ENCODE measurements around the gene TSHZ2.

The TSHZ2 gene

GRCh38 chr20:53223626-53224172 lies 251.5 kb downstream of the TSHZ2 start:
- no peak overlapping the region for H3K4me3 ChIP-seq (IDR thresholded peaks at IDR 0.05; ENCODE audit: insufficient read depth, low read depth, low read length)
- no peak overlapping the region for H3K4me2 ChIP-seq
- no peak overlapping the region for H3K9ac ChIP-seq
- H3K4me1 ChIP-seq (ENCODE audit: low read depth, poor library complexity, severe bottlenecking): peaks cover 39% of the 10 kb centered on the region
- no peaks in the 10 kb centered on the region for H3K27me3 ChIP-seq (ENCODE audit: insufficient read depth, low read depth)
- H3K36me3 ChIP-seq (ENCODE audit: insufficient read depth): no peaks in the 10 kb centered on the region
- no peak for TF ChIP-seq CTCF (conservative IDR thresholded peaks at IDR 0.05; ENCODE audit: low read depth, low read length)
- H3K79me2 ChIP-seq (ENCODE audit: insufficient read depth, low read depth): no peaks in the 10 kb centered on the region
- H3K27ac ChIP-seq: no peak overlapping the region
- no peak overlapping the region for H2AFZ ChIP-seq (ENCODE audit: low read depth)
- H4K20me1 ChIP-seq (ENCODE audit: insufficient read depth): no peaks in the 10 kb centered on the region

- no peaks in the 10 kb centered on the region for H3K79me2 ChIP-seq (ENCODE audit: insufficient read depth, low read depth)
- no peak overlapping the region for H2AFZ ChIP-seq (ENCODE audit: low read depth)
These were observed 252.7 kb downstream of the TSHZ2 start for GRCh38 chr20:53224851-53225250.

GRCh38 chr20:53226826-53227225 lies 254.7 kb downstream of the TSHZ2 start:
- Histone ChIP-seq H3K36me3 (ENCODE audit: insufficient read depth) (no peaks in the 10 kb centered on the region), H3K4me2 (peak overlapping the region; percentile 80), H3K4me3 (IDR thresholded peaks at IDR 0.05; ENCODE audit: insufficient read depth, low read depth, low read length) (no peak overlapping the region), H3K27ac (peak overlapping the region; percentile 47; the same call in 1 of the 2 replicates), H3K27me3 (ENCODE audit: insufficient read depth, low read depth) (no peaks in the 10 kb centered on the region), H3K9ac (peak overlapping the region; percentile 4; the same call in 1 of the 2 replicates), H4K20me1 (ENCODE audit: insufficient read depth) (no peaks in the 10 kb centered on the region), H3K4me1 (ENCODE audit: low read depth, poor library complexity, severe bottlenecking) (peaks cover 45% of the 10 kb centered on the region), H3K79me2 (ENCODE audit: insufficient read depth, low read depth) (no peaks in the 10 kb centered on the region), H2AFZ (ENCODE audit: low read depth) (no peak overlapping the region)
- no peak for TF ChIP-seq CTCF (conservative IDR thresholded peaks at IDR 0.05; ENCODE audit: low read depth, low read length)

More at GRCh38 chr20:53224851-53225250, 252.7 kb downstream of the TSHZ2 start:
- H3K36me3 ChIP-seq (ENCODE audit: insufficient read depth): no peaks in the 10 kb centered on the region
- no peak overlapping the region for H3K4me2 ChIP-seq
- H3K27me3 ChIP-seq (ENCODE audit: insufficient read depth, low read depth): no peaks in the 10 kb centered on the region
- no peak for TF ChIP-seq CTCF (conservative IDR thresholded peaks at IDR 0.05; ENCODE audit: low read depth, low read length)
- no peak overlapping the region for H3K27ac ChIP-seq
- H4K20me1 ChIP-seq (ENCODE audit: insufficient read depth): no peaks in the 10 kb centered on the region
- H3K4me1 ChIP-seq (ENCODE audit: low read depth, poor library complexity, severe bottlenecking): peaks cover 45% of the 10 kb centered on the region
- H3K4me3 ChIP-seq (IDR thresholded peaks at IDR 0.05; ENCODE audit: insufficient read depth, low read depth, low read length): no peak overlapping the region
- no peak overlapping the region for H3K9ac ChIP-seq

GRCh38 chr20:53227523-53227922 lies 255.4 kb downstream of the TSHZ2 start:
- no peaks in the 10 kb centered on the region for H3K36me3 ChIP-seq (ENCODE audit: insufficient read depth)
- H3K4me2 ChIP-seq: peak overlapping the region; percentile 80
- peaks cover 45% of the 10 kb centered on the region for H3K4me1 ChIP-seq (ENCODE audit: low read depth, poor library complexity, severe bottlenecking)
- TF ChIP-seq CTCF (conservative IDR thresholded peaks at IDR 0.05; ENCODE audit: low read depth, low read length): no peak
- no peaks in the 10 kb centered on the region for H4K20me1 ChIP-seq (ENCODE audit: insufficient read depth)
- H3K4me3 ChIP-seq (IDR thresholded peaks at IDR 0.05; ENCODE audit: insufficient read depth, low read depth, low read length): no peak overlapping the region
- no peaks in the 10 kb centered on the region for H3K79me2 ChIP-seq (ENCODE audit: insufficient read depth, low read depth)
- no peaks in the 10 kb centered on the region for H3K27me3 ChIP-seq (ENCODE audit: insufficient read depth, low read depth)
- H3K9ac ChIP-seq: peak overlapping the region; percentile 4; the same call in 1 of the 2 replicates
- no peak overlapping the region for H2AFZ ChIP-seq (ENCODE audit: low read depth)
- H3K27ac ChIP-seq: peak overlapping the region; percentile 47; the same call in 1 of the 2 replicates
